IMR-90 (cell line): Measurements from ENCODE around the gene RFTN1. TPM values are rescaled to one million over a fixed set of nuclear protein-coding genes. Genes with fewer than 3 reads are reported as not detected.

Source experiments
- ATAC-seq: fragments of 200-7000 bp; cut with Tn5 transposase; 2 replicates; pipeline ENCODE4 v1.9.1; 2020; ENCODE audit warnings: low read depth, mild to moderate bottlenecking, moderate library complexity
- BruUV-seq: library from RNA; stranded (reverse); fragments of 400-500 nt; replicated peaks from 2 replicates; lab custom pipeline; 2021; lab: Mats Ljungman, UMichigan
- CTCF ChIA-PET: fragments of 300-600 bp; formaldehyde crosslinking; extraction: SDS; loops from one replicate; lab custom pipeline; 2021; ENCODE audit warnings: antibody characterized with exemption; lab: Yijun Ruan, JAX
- POLR2A ChIA-PET: fragments of 300-600 bp; sonication (Branson Sonifier 250); formaldehyde crosslinking; loops from one replicate; lab custom pipeline; 2022; ENCODE audit warnings: antibody characterized with exemption; ENCODE audit not compliant: unreplicated experiment; lab: Charles Lee
- DNase-seq: peaks from one replicate; pipeline ENCODE4 v3.0.0; 2013
- H2AFZ ChIP-seq: replicated peaks from 2 replicates; pipeline ENCODE3; 2013; ENCODE audit warnings: low read length, mild to moderate bottlenecking; ENCODE audit not compliant: poor library complexity
- H2AK5ac ChIP-seq: 2 replicates; pipeline ENCODE4 v1.6.1; 2013; ENCODE audit warnings: low read depth, low read length, inconsistent platforms
- H2AK9ac ChIP-seq: replicated peaks from 2 replicates; pipeline ENCODE3; 2013; ENCODE audit warnings: mild to moderate bottlenecking, low read depth, low read length, moderate library complexity; ENCODE audit not compliant: poor library complexity
- H2BK120ac ChIP-seq: 2 replicates; pipeline ENCODE4 v1.6.1; 2013; ENCODE audit warnings: low read depth, low read length, inconsistent platforms
- H2BK15ac ChIP-seq: 3 replicates; pipeline ENCODE4 v1.6.1; 2013; ENCODE audit warnings: low read depth, low read length, inconsistent platforms
- H2BK20ac ChIP-seq: 2 replicates; pipeline ENCODE4 v1.6.1; 2013; ENCODE audit warnings: low read depth, mild to moderate bottlenecking, inconsistent platforms, low read length, moderate library complexity
- H2BK5ac ChIP-seq: 2 replicates; pipeline ENCODE4 v1.6.1; 2013; ENCODE audit warnings: mild to moderate bottlenecking, low read depth, low read length, inconsistent platforms; ENCODE audit not compliant: poor library complexity, severe bottlenecking
- H3K14ac ChIP-seq: replicated peaks from 2 replicates; pipeline ENCODE4 v1.6.1; 2013; ENCODE audit warnings: low read depth, low read length, inconsistent platforms
- H3K18ac ChIP-seq: 2 replicates; pipeline ENCODE4 v1.6.1; 2013; ENCODE audit warnings: low read depth, low read length, control low read depth
- H3K23ac ChIP-seq: 2 replicates; pipeline ENCODE4 v1.6.1; 2013; ENCODE audit warnings: low read depth, low read length, inconsistent platforms
- H3K27ac ChIP-seq: 2 replicates; pipeline ENCODE4 v1.5.1; 2013; ENCODE audit warnings: mild to moderate bottlenecking, control low read depth, low read length; ENCODE audit not compliant: insufficient read depth
- H3K27me3 ChIP-seq: 2 replicates; pipeline ENCODE4 v1.6.1; 2013; ENCODE audit warnings: low read length; ENCODE audit not compliant: control insufficient read depth, insufficient read depth
- H3K36me3 ChIP-seq: 2 replicates; pipeline ENCODE4 v1.6.1; 2013; ENCODE audit warnings: low read length, mixed read lengths; ENCODE audit not compliant: control insufficient read depth, insufficient read depth
- H3K4ac ChIP-seq: 2 replicates; pipeline ENCODE4 v1.6.1; 2013; ENCODE audit warnings: low read depth, low read length, inconsistent platforms
- H3K4me1 ChIP-seq: 2 replicates; pipeline ENCODE4 v1.6.1; 2013; ENCODE audit warnings: low read length, mixed read lengths; ENCODE audit not compliant: control insufficient read depth, insufficient read depth
- H3K4me2 ChIP-seq: 2 replicates; pipeline ENCODE4 v1.6.1; 2013; ENCODE audit warnings: low read depth, mild to moderate bottlenecking, control low read depth, low read length, moderate library complexity
- H3K4me3 ChIP-seq: 2 replicates; pipeline ENCODE4 v1.5.1; 2013; ENCODE audit warnings: low read depth, mild to moderate bottlenecking, control low read depth, low read length, moderate library complexity; ENCODE audit not compliant: insufficient read depth
- H3K56ac ChIP-seq: 2 replicates; pipeline ENCODE4 v1.6.1; 2013; ENCODE audit warnings: low read length, inconsistent platforms; ENCODE audit not compliant: insufficient read depth; ENCODE audit errors: extremely low read depth
- H3K79me1 ChIP-seq, 2 experiments: 2 replicates each; pipeline ENCODE4 v1.6.1; 2013; ENCODE audit warnings: low read length in 2 of 2, inconsistent platforms in 1 of 2, low read depth in 1 of 2
- H3K9ac ChIP-seq: 2 replicates; pipeline ENCODE4 v1.6.1; 2013; ENCODE audit warnings: low read depth, low read length, control low read depth
- H3K9me1 ChIP-seq: 2 replicates; pipeline ENCODE4 v1.6.1; 2013; ENCODE audit warnings: low read length, inconsistent platforms; ENCODE audit not compliant: insufficient read depth
- H3K9me3 ChIP-seq: 2 replicates; pipeline ENCODE4 v1.6.1; 2013; ENCODE audit warnings: low read length; ENCODE audit not compliant: control insufficient read depth, insufficient read depth
- H4K20me1 ChIP-seq: 2 replicates; pipeline ENCODE4 v1.6.1; 2013; ENCODE audit warnings: low read length, inconsistent platforms; ENCODE audit not compliant: insufficient read depth
- H4K5ac ChIP-seq: 2 replicates; pipeline ENCODE4 v1.6.1; 2013; ENCODE audit warnings: mild to moderate bottlenecking, low read depth, low read length, control low read depth
- H4K8ac ChIP-seq, 2 experiments: 2 replicates each; pipeline ENCODE4 v1.6.1; 2013; ENCODE audit warnings: low read depth in 2 of 2, low read length in 2 of 2, control low read depth in 1 of 2, inconsistent platforms in 1 of 2
- H4K91ac ChIP-seq: 2 replicates; pipeline ENCODE4 v1.6.1; 2013; ENCODE audit warnings: low read depth, low read length, inconsistent platforms; ENCODE audit not compliant: insufficient read depth
- BHLHE40 ChIP-seq: fragments of 150-350 bp; IDR thresholded peaks from 2 replicates; pipeline ENCODE4 v1.6.1; 2016; ENCODE audit warnings: mild to moderate bottlenecking, low read depth, low read length
- CEBPB ChIP-seq: IDR thresholded peaks from 2 replicates; pipeline ENCODE4 v1.6.1; 2012; ENCODE audit warnings: low read depth, low read length, improper control_type of control experiment
- WGBS, 2 experiments: methylation state at CpG; one replicate each; pipeline versions ENCODE4 v1.1.5 to v1.1.7; 2013; ENCODE audit warnings: missing lambda C conversion rate in 2 of 2; ENCODE audit not compliant: insufficient read length in 1 of 2; ENCODE audit errors: extremely low coverage in 2 of 2; 5-methylcytosine and 5-hydroxymethylcytosine counted together
- dilution Hi-C: fragments of 300-500 bp; cut with HindIII; formaldehyde crosslinking; loops from one replicate; pipeline ENCODE4 v1.14.3; 2018; ENCODE audit warnings: low sequenced_read_pairs; ENCODE audit not compliant: unreplicated experiment
- in situ Hi-C: fragments of 300-500 bp; cut with MboI; formaldehyde crosslinking; loops from 3 replicates; pipeline ENCODE4 v1.14.3; 2019; ENCODE audit warnings: low sequenced_read_pairs, inconsistent platforms, mixed read lengths
- intact Hi-C: fragments of 100-400 bp; cut with micrococcal nuclease; formaldehyde crosslinking; loops from 2 replicates; pipeline ENCODE4 v1.10.0; 2022
- polyA plus RNA-seq, 3 experiments: library from polyadenylated mRNA; depleted of rRNA; stranded (reverse); fragments of >200 nt; gene quantifications; 2 replicates each; pipeline ENCODE4 v1.2.3, GENCODE V29; 2012; ENCODE audit warnings: low replicate concordance in 1 of 3
- total RNA-seq: library from RNA; depleted of rRNA; stranded (reverse); fragments of >200 nt; gene quantifications from 2 replicates; pipeline ENCODE4 v1.2.3, GENCODE V29; 2012

The RFTN1 gene
- total and polyA plus RNA-seq, 2 of the 4 experiments (the other 2 are of a cell fraction): 45.0 to 52.0 TPM

- H2BK15ac ChIP-seq: no peak overlapping the region
- H3K56ac ChIP-seq: no peak overlapping the region
- WGBS, 2 experiments: no CpG with 5 or more reads among the region's 2 CpGs
- no peak overlapping the region for H3K4me2 ChIP-seq
- H2BK20ac ChIP-seq: no peak overlapping the region
- no peak overlapping the region for H3K9ac ChIP-seq
- no peak overlapping the region for H2BK5ac ChIP-seq
- no peak overlapping the region for H3K18ac ChIP-seq
- H4K20me1 ChIP-seq: no peaks in the 10 kb centered on the region
- H2AK9ac ChIP-seq: no peak overlapping the region
- peaks cover 4% of the 10 kb centered on the region; the same call in 1 of the 2 replicates for H3K36me3 ChIP-seq
- BruUV-seq: no TSS peak
- CTCF ChIA-PET: interaction anchor here (1.3 kb wide), 1 partner anchor 14 kb away, joined by 4 read pairs; no protein-coding TSS in a partner anchor
- DNase-seq: no peak
- no peak for ATAC-seq
- no peak overlapping the region; the same call in 1 of the 2 replicates for H3K23ac ChIP-seq
- no peak overlapping the region for H2BK120ac ChIP-seq
- in situ Hi-C loops: loop anchor here (5.0 kb wide), 1 partner anchor 213 kb away; no protein-coding TSS in a partner anchor
- TF ChIP-seq BHLHE40 (no peak), CEBPB (no peak)
- dilution Hi-C loops: no loop called here
- intact Hi-C loops: no loop called here
- H3K27ac ChIP-seq: no peak overlapping the region
- no peak overlapping the region; a peak in 1 of 4 replicates for H4K8ac ChIP-seq
- no peak overlapping the region for H4K91ac ChIP-seq
- H3K9me1 ChIP-seq: peaks cover 9% of the 10 kb centered on the region
- H3K9me3 ChIP-seq: no peaks in the 10 kb centered on the region
- H3K4me1 ChIP-seq: 0 out of 2 replicates have a peak, but pooled peaks cover 2% of the 10 kb centered on the region
- H2AK5ac ChIP-seq: no peak overlapping the region
- POLR2A ChIA-PET: no interaction called here
- H3K79me1 ChIP-seq: peaks cover 0 to 5% of the 10 kb centered on the region in 2 experiments; a peak in 1 of 4 replicates
- no peak overlapping the region; the same call in 1 of the 2 replicates for H3K4ac ChIP-seq
- peak overlapping the region; percentile 64; the same call in 1 of the 2 replicates for H4K5ac ChIP-seq
- H3K27me3 ChIP-seq: no peaks in the 10 kb centered on the region
- no peak overlapping the region for H2AFZ ChIP-seq
- H3K14ac ChIP-seq: no peak overlapping the region
- H3K4me3 ChIP-seq: no peak overlapping the region
Measured at GRCh38 chr3:16304061-16305010, 209.2 kb downstream of the RFTN1 start.
